ENCODE results near the gene ERC1.

- TF ChIP-seq CTCF (tag by site-specific recombination; IDR thresholded peaks at IDR 0.05), result no peak
- no peak for TF ChIP-seq ELK4 (IDR thresholded peaks at IDR 0.05; ENCODE audit: borderline replicate concordance, low read depth, low read length)
- TF ChIP-seq ZBTB11 (tag by site-specific recombination; conservative IDR thresholded peaks at IDR 0.05; ENCODE audit: low read depth), result no peak
- no peak for TF ChIP-seq REPIN1 (tag by site-specific recombination; IDR thresholded peaks at IDR 0.05; ENCODE audit: low read depth)
- no peak for TF ChIP-seq ZIC2 (tag by site-specific recombination; IDR thresholded peaks at IDR 0.05)
- TF ChIP-seq ZNF24 (tag by site-specific recombination; IDR thresholded peaks at IDR 0.05), result no peak
- TF ChIP-seq ZNF76 (tag by site-specific recombination; IDR thresholded peaks at IDR 0.05; ENCODE audit: borderline replicate concordance, low read depth), result no peak
- TF ChIP-seq PRDM4 (tag by site-specific recombination; IDR thresholded peaks at IDR 0.05), result no peak
- TF ChIP-seq REST (tag by site-specific recombination; IDR thresholded peaks at IDR 0.05), result no peak
These were observed 42.8 kb upstream of the ERC1 start for GRCh38 chr12:948238-948637.
